WI38 (cell line): ENCODE results near the gene ARHGAP5.

Experiments used
- H3K4me3 ChIP-seq: 2 replicates; pipeline ENCODE4 v1.5.1; 2011; ENCODE audit warnings: low read depth, mild to moderate bottlenecking, control low read depth, low read length
- CTCF ChIP-seq: IDR thresholded peaks from 2 replicates; pipeline ENCODE4 v1.5.1; 2012; ENCODE audit warnings: low read depth, mild to moderate bottlenecking, control low read depth, low read length

The ARHGAP5 gene

GRCh38 chr14:32077081-32078022 lies at the start of gene ARHGAP5:
Gene ARHGAP5, plus strand, starts transcription at chr14:32077304. Its CDS starts 13,366 bp downstream, at chr14:32090670.
- TF ChIP-seq CTCF, result no peak
- H3K4me3 ChIP-seq, result peak within 1 kb of the TSS; percentile 95

GRCh38 chr14:32028599-32028998 lies 48.5 kb upstream of the ARHGAP5 start:
- H3K4me3 ChIP-seq, result no peak overlapping the region
- no peak for TF ChIP-seq CTCF

GRCh38 chr14:32033543-32033942 lies 43.6 kb upstream of the ARHGAP5 start:
- H3K4me3 ChIP-seq, result no peak overlapping the region
- no peak for TF ChIP-seq CTCF

- TF ChIP-seq CTCF, result no peak
- H3K4me3 ChIP-seq, result no peak overlapping the region
Measured at GRCh38 chr14:32038876-32039275, 38.2 kb upstream of the ARHGAP5 start.

GRCh38 chr14:32039401-32040030 lies 37.6 kb upstream of the ARHGAP5 start:
- no peak overlapping the region for H3K4me3 ChIP-seq
- no peak for TF ChIP-seq CTCF

GRCh38 chr14:32043624-32044023 lies 33.5 kb upstream of the ARHGAP5 start:
- no peak overlapping the region for H3K4me3 ChIP-seq
- no peak for TF ChIP-seq CTCF

- TF ChIP-seq CTCF, result no peak
- no peak overlapping the region for H3K4me3 ChIP-seq
Measured at GRCh38 chr14:32044454-32044853, 32.6 kb upstream of the ARHGAP5 start.
